Subcutaneous adipose tissue (tissue), 4 donors: ENCODE data around the gene MBNL2. TPM values are rescaled to one million over a fixed set of nuclear protein-coding genes. Genes with fewer than 3 reads are reported as not detected.

Source experiments
- total RNA-seq, 4 donors: library from RNA; depleted of rRNA; stranded (reverse); fragments of >200 nt; gene quantifications; one replicate each; pipeline ENCODE4 v1.1.0, GENCODE V29; 2016
- TF ChIP-seq, protein P1 (sequence below): fragments of 450-650 bp; IDR thresholded peaks from one replicate; pipeline ENCODE4 v1.5.1; 2016; ENCODE audit warnings: low read depth, mild to moderate bottlenecking, control low read depth, antibody characterized with exemption, moderate library complexity

Gene MBNL2
- total RNA-seq, 4 donors from 2014 or later, result 83.9 to 141 (median 91.2) TPM

DNA sequence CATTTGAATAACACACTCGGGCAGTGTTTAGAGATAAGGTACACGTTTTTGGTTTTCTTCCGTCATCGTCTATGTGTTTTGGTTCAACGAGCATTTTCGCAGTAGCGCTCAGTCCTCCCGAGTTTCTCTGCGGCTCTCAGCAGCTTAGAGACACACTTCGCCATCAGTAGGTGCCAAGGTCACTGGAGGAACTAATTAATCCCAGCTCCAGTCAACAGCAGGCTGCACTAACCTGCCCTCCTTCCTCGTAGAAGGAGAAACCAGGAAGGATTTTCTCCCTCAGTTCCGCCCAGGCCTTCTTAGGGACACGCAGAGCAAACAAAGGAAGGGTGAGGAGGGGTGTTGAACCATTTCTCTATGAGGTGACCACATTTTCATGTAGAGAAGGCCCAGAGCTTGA lies 12.6 kb downstream of the MBNL2 start:
- TF ChIP-seq, protein P1, sequence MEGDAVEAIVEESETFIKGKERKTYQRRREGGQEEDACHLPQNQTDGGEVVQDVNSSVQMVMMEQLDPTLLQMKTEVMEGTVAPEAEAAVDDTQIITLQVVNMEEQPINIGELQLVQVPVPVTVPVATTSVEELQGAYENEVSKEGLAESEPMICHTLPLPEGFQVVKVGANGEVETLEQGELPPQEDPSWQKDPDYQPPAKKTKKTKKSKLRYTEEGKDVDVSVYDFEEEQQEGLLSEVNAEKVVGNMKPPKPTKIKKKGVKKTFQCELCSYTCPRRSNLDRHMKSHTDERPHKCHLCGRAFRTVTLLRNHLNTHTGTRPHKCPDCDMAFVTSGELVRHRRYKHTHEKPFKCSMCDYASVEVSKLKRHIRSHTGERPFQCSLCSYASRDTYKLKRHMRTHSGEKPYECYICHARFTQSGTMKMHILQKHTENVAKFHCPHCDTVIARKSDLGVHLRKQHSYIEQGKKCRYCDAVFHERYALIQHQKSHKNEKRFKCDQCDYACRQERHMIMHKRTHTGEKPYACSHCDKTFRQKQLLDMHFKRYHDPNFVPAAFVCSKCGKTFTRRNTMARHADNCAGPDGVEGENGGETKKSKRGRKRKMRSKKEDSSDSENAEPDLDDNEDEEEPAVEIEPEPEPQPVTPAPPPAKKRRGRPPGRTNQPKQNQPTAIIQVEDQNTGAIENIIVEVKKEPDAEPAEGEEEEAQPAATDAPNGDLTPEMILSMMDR, result no peak

DNA sequence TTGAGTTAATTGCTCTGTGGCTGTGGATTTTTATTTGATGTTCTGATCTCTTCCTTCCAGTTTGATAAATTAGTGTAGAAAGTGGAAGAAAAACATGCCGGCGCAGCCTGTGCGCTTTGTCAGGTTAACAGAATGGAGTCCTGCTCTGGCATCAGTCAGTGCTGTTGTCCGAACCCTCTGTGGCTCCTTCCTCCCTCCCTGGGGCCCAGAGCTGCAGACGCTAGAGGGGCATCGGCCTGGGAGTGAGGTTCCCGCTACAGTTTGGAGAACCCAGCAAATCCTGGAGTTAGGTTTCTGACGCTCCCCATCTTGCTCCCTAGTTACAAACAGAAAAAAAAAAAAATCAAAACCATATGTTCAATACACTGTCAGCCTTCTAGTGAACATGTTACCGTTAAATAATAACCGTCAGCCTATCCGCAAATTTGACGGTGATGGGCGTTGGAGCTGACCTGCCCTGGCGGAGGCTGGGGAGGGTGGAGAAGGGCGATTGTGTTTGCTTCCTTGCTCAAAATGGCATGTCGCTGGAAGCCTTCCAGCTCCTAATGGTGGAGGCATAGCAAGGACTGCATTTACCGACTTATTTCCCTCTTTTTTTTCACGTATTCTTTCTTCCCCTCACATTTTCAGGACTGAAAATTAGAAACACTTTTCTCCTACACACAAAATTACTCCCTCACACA lies 13.6 kb downstream of the MBNL2 start:
- TF ChIP-seq, protein P1, result no peak

DNA sequence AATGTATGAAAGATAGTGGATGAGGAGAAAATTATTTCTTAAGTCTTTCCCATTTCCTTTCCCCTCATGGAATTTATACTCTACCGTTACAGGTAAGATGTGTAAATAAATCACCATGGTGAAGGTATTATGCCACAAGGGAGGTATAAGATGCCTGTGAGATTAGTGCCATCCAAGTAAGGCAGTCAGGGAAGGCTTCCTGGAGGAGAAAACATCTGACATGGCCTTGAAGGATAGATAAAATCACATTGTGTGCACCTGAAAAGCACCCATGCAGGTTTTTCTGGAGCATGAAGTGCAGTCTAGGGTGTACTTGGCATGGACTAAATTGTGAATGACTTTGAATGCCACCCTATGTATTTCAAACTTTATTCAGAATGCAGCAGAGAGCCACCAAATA lies 15.3 kb downstream of the MBNL2 start:
- TF ChIP-seq, protein P1, result no peak

DNA sequence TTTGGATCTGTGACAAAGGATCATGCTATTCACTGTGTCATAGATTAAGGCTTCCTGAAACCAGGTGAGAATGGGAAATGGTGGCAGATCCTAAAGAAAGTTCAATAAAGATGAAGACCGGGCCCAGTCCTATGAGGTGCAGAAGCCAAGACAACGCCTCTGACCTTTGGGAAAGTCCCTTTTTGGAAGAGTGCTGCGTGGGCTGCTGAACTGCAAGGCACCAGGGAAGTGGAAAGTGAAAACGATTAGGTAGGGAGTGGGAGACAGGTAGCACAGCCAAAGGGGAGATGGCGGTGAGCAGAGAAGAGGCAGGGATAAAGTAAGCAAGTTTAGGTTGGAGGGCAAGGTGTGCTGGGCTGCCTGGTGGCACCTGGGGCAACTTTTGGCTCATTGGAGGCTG lies 16.3 kb downstream of the MBNL2 start:
- TF ChIP-seq, protein P1, result no peak

DNA sequence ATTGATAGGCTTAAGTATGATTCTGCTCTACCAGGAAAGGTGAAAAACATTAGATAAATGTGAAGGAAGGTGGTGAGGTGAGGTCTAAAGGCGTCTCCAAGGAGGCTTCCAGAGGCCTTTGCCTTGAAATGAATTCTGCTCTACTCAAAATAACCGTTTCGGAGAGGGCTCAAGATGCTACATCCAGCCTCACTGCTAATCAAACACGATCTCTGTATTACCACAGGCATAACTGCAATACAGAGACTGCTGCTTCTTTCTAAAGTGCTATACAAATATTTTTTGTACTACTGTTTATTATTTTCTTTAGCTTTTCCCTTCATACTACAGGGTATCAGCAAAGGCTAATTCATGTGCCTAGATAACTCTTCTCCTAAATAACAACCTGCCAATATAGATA lies 16.8 kb downstream of the MBNL2 start:
- TF ChIP-seq, protein P1, result no peak

DNA sequence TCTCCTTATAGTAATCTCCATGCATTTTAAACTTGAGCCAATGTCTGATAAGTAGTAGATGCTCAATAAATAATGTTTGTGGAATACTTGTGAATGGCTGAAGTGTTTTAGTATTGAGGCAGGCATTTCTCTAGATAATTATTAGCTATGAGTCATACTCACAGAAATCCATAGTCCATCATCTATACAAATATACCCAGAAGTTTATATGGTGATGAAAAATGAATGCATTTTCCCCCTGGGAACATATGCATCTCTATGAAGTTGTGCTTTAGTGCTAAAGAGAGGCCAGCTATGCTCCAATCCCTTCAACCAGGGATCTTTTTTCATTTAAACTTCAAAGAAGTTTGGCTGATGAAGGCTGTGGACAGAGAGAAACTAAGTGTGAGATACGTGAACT lies 17.2 kb downstream of the MBNL2 start:
- TF ChIP-seq, protein P1, result no peak

DNA sequence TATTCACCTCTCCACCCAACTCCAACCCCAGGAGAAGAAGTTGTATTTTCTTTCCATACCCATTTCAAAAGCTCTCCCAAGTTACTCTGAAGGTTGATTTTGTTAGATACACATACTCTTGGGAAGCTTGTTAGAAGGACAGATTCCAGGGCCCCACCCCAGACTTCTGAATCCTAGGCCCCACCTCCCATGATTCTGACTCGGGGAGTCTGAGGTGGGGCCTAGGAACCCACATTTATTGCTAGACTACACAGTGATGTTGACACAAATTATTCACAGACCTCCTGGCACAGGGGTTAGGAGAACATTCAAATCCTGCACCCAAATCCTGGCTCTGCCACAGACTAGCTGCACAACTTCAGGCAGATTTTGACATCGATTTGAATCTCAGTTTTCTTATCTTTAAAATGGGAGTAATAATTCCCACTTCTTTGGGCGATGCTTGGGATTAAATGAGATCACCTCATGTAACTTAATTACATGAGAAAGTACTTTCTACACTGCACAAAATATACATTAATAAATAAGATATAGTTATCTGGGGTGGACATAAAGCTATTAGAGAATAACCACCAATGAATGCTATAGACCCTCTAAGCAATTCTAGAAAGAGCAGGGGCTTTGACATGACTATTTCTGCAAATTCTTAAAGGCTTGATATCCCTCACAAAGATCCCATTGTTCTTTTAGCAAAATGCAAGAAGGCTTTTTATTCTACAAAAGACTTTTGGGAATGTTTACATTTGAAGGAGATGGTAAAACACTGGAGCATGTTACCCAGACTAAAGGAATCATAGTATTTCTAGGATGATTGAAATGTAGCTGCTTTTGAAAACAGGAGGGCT lies 18.0 kb downstream of the MBNL2 start:
- TF ChIP-seq, protein P1, result no peak
